Stimulated activated CD8-positive, alpha-beta memory T cell treated with anti-CD3 and anti-CD28 coated beads, Interleukin-12 subunit alpha, Interleukin-12 subunit beta, amount 100 ng/mL, for 1 hour (primary cell): ENCODE data around the gene PTPRH.
"Not testable (repeated sequence)": the region's sequence is repeated elsewhere in the genome, so short reads cannot be mapped to it uniquely, and the experiment has no call there.

Source experiments
- DNase-seq: peaks from one replicate; pipeline ENCODE4 v3.0.0-alpha.2; 2020; ENCODE audit warnings: low read depth

The PTPRH gene

DNA sequence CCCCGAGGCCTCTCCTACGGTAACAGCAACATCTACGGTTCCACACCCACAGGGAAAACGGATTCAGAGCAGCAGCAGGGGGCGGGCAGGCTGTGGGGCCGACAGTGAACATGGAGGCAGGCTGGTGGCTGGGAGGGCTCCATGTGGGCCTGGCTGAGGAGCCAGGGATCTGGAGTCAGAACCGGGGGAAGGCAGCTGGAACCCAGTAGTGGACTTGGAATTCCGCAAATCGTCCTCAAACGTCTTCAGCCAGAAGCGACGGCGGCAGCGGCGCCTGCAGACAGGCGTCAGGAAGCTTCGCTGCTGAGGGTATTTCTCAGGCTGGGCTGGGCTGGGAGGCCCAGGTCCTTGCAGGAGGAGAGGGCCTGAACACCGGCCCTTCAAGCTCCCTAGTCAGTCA, 17.5 kb upstream of the PTPRH start:
- no peak for DNase-seq

DNA sequence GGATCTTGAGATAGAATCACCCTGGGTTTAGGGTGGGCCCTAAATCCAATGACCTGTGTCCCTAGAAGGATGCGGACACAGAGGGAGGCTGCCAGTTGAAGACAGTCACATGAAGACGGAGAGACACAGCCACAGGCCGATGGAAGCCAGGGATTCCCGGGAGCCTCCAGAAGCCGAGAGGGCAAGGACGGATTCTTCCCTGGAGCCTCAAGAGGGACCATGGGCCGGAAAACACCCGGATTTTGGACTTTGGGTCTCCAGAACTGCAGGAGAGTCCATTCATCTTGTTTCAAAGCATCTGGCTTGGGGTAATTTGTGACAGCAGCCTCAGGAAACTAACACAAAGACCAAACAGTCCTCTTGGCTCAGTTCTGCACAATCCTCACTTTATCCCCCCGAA, 17.0 kb upstream of the PTPRH start:
- DNase-seq, result no peak

DNA sequence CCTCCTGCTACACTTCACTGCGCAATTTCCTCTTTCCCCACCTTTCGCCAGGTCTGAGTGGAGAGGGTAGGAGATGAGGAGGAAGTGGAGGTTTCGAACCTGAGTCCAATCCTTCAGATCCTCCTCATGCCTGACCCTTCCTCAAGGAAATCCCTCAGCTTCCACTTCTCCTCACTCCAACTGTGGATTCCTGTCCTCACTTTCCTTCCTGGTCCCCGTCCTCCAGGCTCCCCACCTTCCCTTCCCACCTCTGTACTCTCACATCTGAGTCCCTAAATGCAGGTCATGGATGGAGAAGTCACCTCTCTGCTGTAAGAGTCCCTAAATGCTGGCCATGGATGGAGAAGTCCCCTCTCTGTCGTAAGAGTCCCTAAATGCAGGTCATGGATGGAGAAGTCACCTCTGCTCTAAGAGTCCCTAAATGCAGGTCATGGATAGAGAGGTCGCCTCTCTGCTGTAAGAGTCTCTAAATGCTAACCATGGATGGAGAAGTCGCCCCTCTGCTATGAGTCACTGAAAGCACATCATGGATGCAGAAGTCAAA, 16.2 kb upstream of the PTPRH start:
- DNase-seq, result no peak

DNA sequence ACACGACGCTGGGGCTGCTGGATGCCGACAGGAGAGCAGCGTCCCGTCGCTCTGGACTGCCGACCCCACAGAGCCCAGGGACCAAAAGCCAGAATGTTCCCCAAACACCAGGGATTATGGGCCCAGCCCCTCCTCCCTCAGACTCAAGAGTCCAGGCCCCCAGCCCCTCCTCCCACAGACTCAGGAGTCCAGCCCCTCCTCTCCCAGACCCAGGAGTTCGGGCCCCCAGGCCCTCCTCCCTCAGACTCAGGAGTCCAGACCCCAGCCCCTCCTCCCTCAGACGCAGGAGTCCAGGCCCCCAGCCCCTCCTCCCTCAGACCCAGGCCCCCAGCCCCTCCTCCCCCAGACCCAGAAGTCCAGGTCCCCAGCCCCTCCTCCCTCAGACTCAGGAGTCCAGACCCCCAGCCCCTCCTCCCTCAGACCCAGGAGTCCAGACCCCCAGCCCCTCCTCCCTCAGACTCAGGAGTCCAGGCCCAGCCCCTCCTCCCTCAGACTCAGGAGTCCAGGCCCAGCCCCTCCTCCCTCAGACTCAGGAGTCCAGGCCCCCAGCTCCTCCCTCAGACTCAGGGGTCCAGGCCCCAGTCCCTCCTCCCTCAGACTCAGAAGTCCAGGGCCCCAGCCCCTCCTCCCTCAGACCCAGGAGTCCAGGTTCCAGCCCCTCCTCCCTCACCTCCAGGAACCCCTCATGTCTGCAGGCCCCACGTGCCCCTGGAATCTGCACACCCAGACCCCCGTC, 15.5 kb upstream of the PTPRH start:
- DNase-seq, result not testable (repeated sequence)

DNA sequence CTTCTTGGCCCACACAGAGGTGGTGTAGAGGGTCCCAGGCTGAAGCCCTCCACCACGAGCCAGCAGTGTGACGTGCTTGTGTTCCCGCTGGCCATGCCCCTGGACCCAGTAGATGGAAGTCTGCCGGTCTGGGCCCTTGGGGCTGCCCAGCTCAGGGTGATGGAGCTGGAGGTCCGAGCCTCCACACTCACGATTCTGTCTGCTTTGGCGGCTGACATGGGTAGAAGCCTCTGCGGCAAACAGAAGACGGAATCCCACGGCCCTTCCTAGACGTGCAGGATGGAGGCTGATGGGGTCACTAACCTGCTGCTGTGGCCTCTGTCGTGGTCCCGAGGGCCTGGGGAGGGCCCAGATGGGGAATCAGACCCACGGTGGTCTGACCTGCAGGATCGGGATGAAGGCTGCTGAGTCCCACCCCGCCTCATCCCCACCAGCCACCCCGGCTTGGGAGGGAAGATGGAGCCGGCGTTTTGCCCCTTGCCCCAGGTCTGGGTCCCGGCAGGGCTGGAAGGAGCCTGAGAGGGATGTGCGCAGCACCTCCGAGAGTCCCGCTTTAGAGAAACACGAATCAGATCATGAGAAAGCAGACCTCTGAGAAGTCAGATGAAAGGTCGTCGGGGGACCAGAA, 14.9 kb upstream of the PTPRH start:
- no peak for DNase-seq

DNA sequence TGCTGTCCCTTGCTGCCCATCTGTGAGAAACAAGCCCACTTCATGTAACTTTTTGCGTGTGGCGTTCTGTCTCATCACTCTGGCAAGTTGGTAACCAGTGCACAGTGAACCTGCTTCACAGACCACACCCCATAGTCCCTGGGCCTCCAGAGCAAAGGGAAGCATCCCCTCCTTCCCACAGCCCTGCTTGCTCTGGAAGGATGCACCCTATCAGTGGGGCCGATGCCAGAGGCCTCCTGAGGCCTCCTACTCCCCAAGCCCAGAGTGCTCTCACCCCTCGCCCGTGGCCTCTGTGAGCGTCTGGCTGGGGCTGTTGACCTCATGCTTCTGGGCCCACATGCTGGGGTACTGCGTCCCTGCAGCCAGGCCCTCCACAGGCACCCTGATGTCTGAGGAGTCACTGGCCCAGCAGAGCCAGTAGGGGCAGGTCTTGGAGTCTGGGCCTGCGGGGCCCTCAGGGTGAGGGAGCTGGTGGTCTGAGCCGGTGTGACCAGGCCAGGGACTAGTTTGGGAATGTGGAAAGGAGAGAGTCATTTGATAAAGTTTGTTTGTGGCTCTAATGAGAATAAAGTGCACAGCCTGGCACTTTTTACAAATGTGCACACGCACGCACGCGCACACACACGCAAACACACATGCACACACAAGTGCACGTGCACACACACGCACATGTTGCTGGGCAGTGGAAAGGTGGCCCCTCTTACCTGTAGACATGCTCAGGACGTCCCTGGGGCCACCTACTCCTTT, 14.2 kb upstream of the PTPRH start:
- no peak for DNase-seq

DNA sequence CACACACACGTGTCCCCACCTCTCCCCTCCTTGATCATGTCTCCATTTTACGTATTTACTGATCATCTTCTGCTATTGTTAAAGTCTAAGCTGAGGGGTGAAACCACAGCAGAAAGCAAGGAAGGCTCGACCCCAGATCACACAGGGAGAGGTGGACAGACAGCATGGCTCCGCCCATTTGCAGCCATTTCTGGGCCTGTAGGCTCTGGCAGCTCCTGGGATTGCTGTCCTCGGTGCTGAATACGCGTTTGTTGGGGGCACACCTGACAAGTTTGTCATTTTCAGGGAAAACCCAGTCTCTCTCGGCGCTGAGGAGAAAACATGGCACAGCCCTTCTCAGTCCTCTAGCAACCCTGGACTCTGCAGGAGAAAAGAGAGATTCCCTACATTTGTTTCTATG, 11.2 kb upstream of the PTPRH start:
- DNase-seq, result no peak

DNA sequence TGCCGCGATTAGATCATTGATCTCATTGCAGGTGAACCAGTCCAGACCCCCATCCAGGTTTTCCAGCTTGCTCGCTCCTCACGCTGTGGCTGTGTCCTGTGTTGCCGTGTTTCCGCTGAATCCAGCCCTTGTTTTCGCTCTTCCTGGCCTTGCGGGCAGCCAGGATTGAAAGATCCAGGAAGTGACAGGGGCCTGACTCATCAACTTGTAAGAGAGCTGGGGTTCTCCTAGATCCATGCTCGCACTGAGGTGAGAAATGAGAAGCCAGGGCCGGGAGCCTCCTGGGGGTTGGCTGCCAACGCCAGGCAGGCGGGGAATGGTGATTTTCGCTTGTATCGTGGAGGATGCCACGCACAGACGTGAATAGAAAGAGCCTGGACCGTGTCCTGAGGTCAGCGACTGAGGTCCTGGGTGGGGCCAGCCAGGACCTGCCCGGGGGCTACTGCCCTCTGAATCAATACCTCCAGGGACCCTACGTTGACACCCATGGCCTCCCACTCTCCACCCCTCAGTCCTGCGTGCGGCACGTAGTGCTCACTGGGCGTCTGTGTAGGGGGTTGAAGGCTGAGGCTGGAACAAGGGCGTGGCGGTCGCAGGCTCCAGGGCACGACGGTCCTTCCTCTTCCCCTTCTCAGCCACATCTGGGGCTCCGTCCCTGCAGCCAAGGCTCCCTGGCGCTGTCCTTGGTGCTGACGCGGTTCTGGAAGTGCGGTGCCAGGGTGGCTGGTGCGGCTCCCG, 7.3 kb upstream of the PTPRH start:
- no peak for DNase-seq

DNA sequence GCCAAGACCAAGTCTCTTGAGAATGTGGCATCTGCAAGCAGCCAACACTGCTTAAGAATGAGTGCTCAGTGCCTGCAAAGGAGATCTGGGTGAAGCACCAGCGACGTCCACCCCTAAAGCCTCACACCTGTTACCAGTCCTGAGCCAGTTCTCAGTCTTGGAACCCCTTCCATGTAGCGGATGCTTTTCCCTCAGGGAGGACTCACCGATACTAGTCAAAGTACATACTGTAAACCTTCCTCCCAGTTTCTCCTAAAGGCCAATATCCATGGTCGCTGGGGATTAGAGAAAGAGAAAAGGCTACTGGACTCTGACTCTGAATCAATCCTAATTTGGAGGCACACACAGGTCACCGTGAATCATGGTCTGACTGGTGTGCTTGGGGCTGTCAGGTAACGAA, 4.2 kb upstream of the PTPRH start:
- no peak for DNase-seq

DNA sequence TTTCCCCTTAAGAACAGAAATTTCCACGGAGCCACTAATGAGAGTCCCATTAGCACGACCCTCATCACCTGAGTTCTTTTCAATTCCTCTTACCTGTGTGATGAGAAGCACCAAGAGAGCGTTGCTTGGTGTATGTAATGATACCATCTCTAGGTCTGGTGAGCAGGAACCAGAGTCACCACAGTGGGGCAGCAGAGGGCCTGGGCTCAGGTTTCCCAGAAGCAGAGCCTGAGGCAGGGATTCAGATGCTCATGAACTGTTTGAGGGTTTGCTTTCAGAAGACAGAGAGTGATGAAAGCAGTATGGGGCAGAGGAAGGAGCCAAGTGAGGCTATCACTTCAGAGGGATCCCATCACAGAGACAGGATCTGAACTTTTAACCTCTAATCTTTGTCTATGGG, 3.1 kb upstream of the PTPRH start:
- no peak for DNase-seq

DNA sequence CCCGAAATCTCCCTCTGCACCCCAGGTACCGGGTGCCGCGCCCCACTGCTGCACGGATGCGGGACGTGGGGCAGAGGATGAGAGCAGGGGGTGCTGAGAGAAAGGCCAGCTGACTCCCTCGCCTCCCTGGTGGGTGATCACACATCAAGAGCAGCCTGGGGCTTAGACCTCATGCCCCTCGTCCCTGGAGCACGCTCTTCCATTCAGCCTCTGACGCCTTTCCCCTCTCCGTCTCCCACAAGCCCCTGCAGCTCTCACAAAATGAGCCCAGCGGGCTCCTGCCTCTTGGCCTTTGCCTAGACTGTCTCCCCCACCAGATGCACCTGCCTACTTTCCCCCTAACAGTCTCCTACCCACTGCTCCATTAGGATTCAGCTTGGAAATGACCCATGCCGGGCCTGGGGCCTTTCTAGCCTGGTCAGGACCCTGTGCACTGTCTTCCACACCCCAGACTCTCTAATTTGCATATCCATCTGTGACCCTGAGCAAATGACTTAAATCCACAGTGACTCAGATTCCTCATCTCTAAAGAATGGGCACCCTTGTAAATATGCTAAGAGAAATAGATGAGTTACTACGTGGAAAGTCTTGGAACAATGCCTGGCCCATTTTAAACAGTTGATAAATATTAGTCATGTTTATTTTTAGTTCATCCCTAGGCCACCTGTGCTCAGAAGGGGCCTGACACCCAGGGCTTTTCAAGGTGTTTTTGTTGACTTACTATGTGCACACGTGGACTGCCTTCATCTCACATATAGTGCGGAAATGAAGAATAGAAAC, 582 bp upstream of the PTPRH start:
- no peak for DNase-seq

DNA sequence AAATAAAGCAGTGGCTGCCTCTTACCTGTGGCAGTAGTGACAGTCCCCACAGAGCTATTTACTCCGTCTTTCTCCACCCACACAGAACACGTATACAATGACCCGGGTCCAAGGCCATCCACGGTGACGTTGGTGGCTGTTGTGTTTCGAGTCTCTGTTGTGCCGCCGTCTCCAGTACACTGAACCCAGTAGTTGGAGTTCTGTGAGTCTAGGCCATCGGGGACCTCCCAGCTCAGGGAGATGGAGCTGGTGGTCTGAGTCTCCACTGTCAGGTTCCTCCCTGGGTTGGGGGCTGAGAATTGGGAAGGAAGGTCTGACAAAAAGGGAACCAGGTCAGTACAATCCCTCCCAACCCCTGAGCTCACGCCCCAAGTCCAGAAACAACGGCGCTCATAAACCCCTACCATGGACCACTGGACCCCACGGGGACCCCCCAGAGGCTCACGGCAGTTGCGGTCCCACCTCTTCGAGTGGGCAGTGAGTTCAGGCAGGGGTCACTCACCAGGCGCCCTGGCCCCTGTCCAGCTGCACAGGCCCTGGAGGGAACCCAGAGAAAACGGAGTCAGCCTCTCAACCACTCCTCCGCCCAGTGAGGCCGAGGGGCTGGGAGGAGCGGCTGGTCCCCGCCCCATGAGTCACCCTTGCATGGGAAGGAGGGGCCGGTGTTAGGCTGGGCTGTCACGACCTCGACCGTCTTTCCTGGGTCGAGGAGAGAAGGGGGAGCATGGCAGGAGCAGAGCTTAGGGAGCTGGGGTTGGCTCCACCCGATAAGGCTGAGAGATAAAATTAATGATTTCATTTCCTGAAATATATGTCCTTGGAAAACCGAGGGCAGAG, 2.4 kb downstream of the PTPRH start:
- peak; percentile 5 for DNase-seq

DNA sequence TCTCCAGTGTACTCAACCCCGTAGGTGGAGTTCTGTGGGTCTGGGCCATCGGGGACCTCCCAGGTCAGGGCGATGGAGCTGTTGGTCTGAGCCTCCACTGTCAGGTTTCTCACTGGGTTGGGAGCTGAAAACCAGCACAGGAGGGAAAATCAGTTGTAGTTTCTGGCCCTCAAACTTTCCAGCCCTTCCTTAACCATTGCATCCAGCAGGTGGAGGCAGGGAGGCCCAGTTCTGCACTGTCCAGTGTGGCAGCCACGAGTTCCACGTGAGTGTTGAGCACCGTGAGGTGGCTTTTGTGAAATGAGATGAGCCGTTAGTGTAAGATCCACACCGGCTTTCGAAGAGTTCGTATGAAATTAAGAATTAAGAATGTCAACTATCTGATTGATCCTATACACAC, 7.1 kb downstream of the PTPRH start:
- not testable (repeated sequence) for DNase-seq

DNA sequence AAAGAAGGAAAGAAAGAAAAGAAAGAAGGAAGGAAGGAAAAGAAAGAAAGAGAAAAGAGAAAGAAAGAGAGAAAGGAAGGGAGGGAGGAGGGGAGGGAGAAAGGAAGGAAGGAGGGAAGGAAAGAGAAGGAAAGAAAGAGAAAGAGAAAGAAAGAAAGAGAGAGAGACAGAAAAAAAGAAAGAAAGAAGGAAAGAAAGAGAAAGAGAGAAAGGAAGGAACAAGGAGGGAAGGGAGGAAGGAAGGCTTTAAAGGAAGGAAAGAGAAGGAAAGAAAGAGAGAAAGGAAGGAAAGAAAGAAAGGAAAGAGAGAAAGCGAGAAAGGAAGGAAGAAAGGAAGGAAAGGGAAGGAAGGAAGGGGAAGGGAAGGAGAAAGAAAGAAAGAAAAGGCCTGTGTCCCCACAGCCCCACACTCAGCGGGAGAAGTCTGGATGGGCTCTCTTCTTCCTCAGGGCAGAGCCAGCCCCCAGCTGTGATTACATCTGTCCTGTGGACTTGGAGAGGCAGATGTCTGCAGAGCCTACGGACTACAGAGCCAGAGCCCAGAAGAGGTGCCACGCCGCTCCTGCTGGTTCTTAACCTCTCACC, 9.6 kb downstream of the PTPRH start:
- DNase-seq, result no peak

DNA sequence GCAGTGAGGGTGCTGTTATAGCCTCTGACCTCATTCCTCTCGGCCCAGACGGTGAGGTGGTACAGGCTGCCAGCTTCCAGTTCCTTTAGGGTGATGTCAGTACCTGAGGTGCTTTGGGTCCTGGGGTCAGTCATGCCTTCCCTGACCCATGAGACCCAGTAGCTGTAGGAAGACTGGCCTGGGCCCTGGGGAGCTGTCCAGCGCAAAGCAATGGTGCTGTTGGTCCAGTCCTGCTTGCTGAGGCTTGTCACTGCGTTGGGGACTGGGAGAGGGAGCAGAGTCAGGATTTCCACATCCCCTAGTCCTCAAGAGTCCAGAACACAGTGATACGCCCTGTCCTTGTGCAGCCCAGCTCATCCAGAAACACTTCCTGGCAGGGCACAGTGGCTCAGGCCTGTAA, 10.7 kb downstream of the PTPRH start:
- no peak for DNase-seq

DNA sequence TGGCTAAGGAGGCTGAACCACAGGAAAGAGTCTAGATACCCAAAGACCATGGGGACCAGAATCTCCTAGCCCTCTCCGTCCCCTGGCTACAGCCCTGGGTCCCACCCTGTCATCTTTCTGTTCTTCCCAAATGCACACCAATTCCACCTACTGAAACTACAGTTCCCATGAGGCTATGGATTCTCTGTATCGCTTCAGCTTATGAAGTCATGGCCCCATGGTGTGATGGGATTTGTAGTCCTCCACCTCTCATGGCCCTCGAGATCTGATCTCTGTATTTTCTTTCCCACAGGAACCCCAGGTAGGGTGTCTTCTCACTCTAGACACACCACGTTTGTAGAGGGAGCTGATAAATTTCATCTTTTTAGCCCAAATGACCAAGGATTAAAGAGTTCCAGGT, 11.8 kb downstream of the PTPRH start:
- no peak for DNase-seq

DNA sequence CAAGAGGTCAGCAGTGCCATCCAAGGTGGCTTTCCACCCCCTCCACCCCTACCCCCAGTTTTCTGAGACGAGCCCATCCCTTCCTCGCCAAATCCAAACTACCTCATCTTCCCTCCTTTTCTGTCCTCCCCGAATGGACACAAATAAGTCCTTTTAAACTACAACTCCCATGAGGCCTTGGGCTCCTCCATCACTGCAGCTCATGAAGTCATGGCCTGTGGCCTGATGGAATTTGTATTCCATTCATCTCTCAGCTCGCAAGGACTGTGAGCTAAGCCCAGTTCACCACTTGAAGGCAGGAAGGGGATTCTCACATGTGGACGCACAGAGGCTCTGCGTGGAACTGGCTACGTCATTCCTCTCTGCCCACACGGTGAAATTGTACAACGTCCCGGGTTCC, 12.5 kb downstream of the PTPRH start:
- DNase-seq, result no peak

DNA sequence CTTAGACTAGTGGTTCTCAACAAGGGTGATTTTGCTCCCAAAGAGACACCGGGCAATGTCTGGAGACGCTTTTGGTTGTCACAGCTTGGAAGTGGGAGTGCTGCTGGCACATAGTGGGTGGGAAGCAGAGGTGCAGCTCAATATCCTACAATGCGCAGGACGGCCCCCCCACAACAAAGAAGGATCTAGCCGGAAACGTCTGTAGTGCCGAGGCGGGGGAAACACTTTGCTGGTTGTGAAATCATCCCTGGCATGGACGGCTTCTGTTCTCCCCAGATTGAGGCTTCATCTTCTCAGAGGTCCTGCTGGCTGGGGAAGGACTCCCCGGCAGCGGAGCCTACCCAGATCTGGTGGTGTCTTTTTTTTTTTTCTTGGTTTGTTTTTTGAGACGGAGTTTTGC, 15.8 kb downstream of the PTPRH start:
- DNase-seq, result no peak

DNA sequence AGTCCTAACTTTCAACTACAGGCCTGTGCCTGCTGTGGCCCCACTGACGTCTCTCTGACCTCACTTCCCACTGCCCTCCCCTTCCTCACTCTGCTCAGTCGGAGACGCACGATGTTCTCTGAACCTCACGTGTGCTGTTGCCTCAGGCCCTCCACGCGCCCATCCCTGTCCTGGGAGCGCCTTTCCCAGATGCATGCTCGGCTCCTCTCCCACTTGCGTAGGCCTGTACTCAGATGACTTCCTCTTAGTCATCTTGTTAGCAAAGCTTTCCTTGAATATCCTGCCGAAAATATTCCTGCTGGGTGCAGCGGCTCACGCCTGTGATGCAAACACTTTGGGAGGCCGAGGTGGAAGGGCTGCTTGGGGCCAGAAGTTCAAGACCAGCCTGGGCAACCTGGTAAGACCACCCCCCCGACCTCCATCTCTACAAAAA, 19.9 kb downstream of the PTPRH start:
- DNase-seq, result no peak

DNA sequence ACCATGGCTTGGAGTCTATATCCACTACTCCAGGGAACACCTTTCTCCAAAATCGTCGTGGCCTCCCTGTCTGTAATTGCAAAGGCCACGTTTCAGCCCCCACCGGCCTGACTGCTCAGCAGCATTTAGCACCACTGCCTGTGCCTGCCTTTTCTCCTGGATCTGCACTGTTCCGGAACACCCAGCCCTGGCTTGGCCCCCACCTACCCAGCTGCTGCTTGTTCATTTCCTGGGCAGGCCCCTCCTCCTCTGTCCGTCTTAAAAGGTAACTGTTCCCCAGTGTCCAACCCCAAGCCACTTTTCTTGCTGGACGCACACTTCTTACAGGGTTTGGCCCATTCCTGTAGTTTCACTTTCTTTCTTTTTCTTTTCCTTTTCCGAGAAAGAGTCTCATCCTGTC, 20.7 kb downstream of the PTPRH start:
- DNase-seq, result no peak
